Esophagus squamous epithelium (tissue), 4 donors: ENCODE results near the gene ESRRB.

Experiments
- POLR2A ChIP-seq, 4 donors: fragments of 450-650 bp; IDR thresholded peaks; one replicate each; pipeline ENCODE4 v1.6.1; 2017; ENCODE audit warnings: antibody characterized with exemption in 4 of 4, mild to moderate bottlenecking in 4 of 4, moderate library complexity in 3 of 4
- TF ChIP-seq, protein P1 (sequence below), 6 experiments: fragments of 450-650 bp in 4 of 6; fragments of 200-600 bp in 2 of 6; sonication (generic) in 2 of 6; IDR thresholded peaks; one replicate each; pipeline ENCODE4 v1.5.1; 2016 to 2019; ENCODE audit warnings: antibody characterized with exemption in 6 of 6, mild to moderate bottlenecking in 4 of 6, moderate library complexity in 4 of 6

DNA sequence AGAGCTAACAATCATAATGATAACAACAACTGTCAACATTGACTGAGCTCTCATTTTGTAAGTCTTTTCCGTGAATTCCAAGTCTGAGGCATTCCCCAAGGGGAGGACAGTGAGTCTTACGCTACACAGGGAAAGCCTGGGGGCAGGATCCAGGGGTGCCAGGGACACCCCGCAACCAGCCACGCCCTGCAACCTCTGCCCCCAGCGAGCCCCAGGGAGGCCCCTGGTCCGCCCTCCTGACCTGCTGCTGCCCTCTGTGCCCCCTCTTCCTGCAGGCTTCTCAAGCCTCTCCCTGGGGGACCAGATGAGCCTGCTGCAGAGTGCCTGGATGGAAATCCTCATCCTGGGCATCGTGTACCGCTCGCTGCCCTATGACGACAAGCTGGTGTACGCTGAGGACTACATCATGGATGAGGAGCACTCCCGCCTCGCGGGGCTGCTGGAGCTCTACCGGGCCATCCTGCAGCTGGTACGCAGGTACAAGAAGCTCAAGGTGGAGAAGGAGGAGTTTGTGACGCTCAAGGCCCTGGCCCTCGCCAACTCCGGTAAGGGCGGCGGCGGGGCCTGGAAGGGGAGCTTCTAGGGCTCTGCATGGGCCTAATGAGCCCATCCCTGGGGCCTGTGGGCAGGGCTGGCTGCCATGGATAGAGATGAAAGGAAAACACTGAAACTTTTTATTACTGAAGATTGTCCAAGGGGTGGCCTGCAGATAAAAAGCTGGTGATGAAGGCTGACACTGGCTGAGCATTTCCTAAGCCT, 115.4 kb downstream of the ESRRB start:
- TF ChIP-seq POLR2A (IDR thresholded peaks at IDR 0.05), result no peak
- TF ChIP-seq, protein P1, sequence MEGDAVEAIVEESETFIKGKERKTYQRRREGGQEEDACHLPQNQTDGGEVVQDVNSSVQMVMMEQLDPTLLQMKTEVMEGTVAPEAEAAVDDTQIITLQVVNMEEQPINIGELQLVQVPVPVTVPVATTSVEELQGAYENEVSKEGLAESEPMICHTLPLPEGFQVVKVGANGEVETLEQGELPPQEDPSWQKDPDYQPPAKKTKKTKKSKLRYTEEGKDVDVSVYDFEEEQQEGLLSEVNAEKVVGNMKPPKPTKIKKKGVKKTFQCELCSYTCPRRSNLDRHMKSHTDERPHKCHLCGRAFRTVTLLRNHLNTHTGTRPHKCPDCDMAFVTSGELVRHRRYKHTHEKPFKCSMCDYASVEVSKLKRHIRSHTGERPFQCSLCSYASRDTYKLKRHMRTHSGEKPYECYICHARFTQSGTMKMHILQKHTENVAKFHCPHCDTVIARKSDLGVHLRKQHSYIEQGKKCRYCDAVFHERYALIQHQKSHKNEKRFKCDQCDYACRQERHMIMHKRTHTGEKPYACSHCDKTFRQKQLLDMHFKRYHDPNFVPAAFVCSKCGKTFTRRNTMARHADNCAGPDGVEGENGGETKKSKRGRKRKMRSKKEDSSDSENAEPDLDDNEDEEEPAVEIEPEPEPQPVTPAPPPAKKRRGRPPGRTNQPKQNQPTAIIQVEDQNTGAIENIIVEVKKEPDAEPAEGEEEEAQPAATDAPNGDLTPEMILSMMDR (IDR thresholded peaks at IDR 0.05), result no peak
